GM12878 (cell line): Measurements from ENCODE around the gene TENT4B. TPM values are rescaled to one million over a fixed set of nuclear protein-coding genes. Genes with fewer than 3 reads are reported as not detected.
A peak's percentile ranks its signal among the peaks of the same experiment; 100 is the strongest.

Source experiments
- ATAC-seq: fragments of 200-7000 bp; cut with Tn5 transposase; 3 replicates; pipeline ENCODE4 v1.9.1; 2020; ENCODE audit warnings: mild to moderate bottlenecking, moderate library complexity
- BruUV-seq: library from RNA; stranded (reverse); fragments of 400-500 nt; replicated peaks from 2 replicates; lab custom pipeline; 2021; lab: Mats Ljungman, UMichigan
- CTCF ChIA-PET: fragments of 300-600 bp; sonication (Branson Sonifier 250); formaldehyde crosslinking; extraction: SDS; loops from one replicate; lab custom pipeline; 2021; ENCODE audit warnings: inconsistent platforms; lab: Yijun Ruan, JAX
- POLR2A ChIA-PET: fragments of 350-600 bp; formaldehyde crosslinking; extraction: SDS; loops from one replicate; lab custom pipeline; 2021; ENCODE audit warnings: inconsistent platforms; lab: Charles Lee
- RAD21 ChIA-PET: fragments of 300-600 bp; sonication (Branson Sonifier 250); formaldehyde crosslinking; loops from one replicate; lab custom pipeline; 2023; ENCODE audit warnings: antibody characterized with exemption; ENCODE audit not compliant: unreplicated experiment; lab: Charles Lee
- SMC1A ChIA-PET: fragments of 300-600 bp; sonication (Branson Sonifier 250); formaldehyde crosslinking; loops from one replicate; lab custom pipeline; 2023; ENCODE audit not compliant: unreplicated experiment, uncharacterized antibody; lab: Charles Lee
- DNase-seq: peaks from one replicate; pipeline ENCODE4 v3.0.0-alpha.2; 2011; ENCODE audit warnings: low read depth, low spot score
- FAIRE-seq: peaks from 3 replicates; lab custom pipeline; 2011; peaks lifted over from hg19 to GRCh38; lab: Jason Lieb, UNC
- H2AFZ ChIP-seq: 2 replicates; pipeline ENCODE4 v1.6.0; 2011; ENCODE audit warnings: low read depth, low read length, control low read depth; ENCODE audit not compliant: control insufficient read depth
- H3K27ac ChIP-seq: 2 replicates; pipeline ENCODE4 v1.5.1; 2011; ENCODE audit warnings: control low read depth; ENCODE audit not compliant: control insufficient read depth, insufficient read depth
- H3K27me3 ChIP-seq, 2 experiments: replicated peaks in 1 of 2; 2 replicates each; pipeline versions ENCODE4 v1.6.0 to v1.6.1; 2011; ENCODE audit warnings: low read length in 1 of 2; ENCODE audit not compliant: control insufficient read depth in 2 of 2, insufficient read depth in 2 of 2
- H3K36me3 ChIP-seq, 2 experiments: 2 replicates each; pipeline ENCODE4 v1.5.1; 2011; ENCODE audit warnings: low read length in 1 of 2; ENCODE audit not compliant: control insufficient read depth in 2 of 2, insufficient read depth in 2 of 2
- H3K4me1 ChIP-seq: 2 replicates; pipeline ENCODE4 v1.6.1; 2011; ENCODE audit warnings: mild to moderate bottlenecking, low read length, moderate library complexity, mixed read lengths; ENCODE audit not compliant: control insufficient read depth, insufficient read depth
- H3K4me2 ChIP-seq: 2 replicates; pipeline ENCODE4 v1.6.0; 2011; ENCODE audit warnings: control low read depth; ENCODE audit not compliant: control insufficient read depth, insufficient read depth
- H3K4me3 ChIP-seq: fragments of 200-600 bp; sonication (generic); 2 replicates; pipeline ENCODE4 v1.5.1; 2016
- H3K79me2 ChIP-seq: 2 replicates; pipeline ENCODE4 v1.6.0; 2011; ENCODE audit warnings: low read length; ENCODE audit not compliant: control insufficient read depth, insufficient read depth
- H3K9ac ChIP-seq: 2 replicates; pipeline ENCODE4 v1.8.0; 2011; ENCODE audit warnings: low read length, control low read depth, mixed read lengths; ENCODE audit not compliant: control insufficient read depth, insufficient read depth
- H3K9me3 ChIP-seq: replicated peaks from 3 replicates; pipeline ENCODE4 v1.5.1; 2011; ENCODE audit warnings: mild to moderate bottlenecking, low read length; ENCODE audit not compliant: control insufficient read depth, insufficient read depth
- H4K20me1 ChIP-seq: 2 replicates; pipeline ENCODE4 v1.6.0; 2011; ENCODE audit not compliant: control insufficient read depth, insufficient read depth
- BACH1 ChIP-seq: fragments of 450-650 bp; IDR thresholded peaks from 2 replicates; pipeline ENCODE4 v1.6.1; 2017; ENCODE audit warnings: mild to moderate bottlenecking, borderline replicate concordance
- CHD4 ChIP-seq: fragments of 200-600 bp; sonication (generic); IDR thresholded peaks from 2 replicates; pipeline ENCODE4 v1.6.1; 2016; ENCODE audit warnings: mild to moderate bottlenecking
- FOS ChIP-seq: IDR thresholded peaks from 3 replicates; pipeline ENCODE4 v1.6.1; 2011; ENCODE audit warnings: borderline replicate concordance; ENCODE audit not compliant: insufficient read length; ENCODE audit errors: extremely low read depth
- MEF2B ChIP-seq: fragments of 450-650 bp; IDR thresholded peaks from 2 replicates; pipeline ENCODE4 v1.6.1; 2018; ENCODE audit warnings: mild to moderate bottlenecking, moderate library complexity; ENCODE audit not compliant: partially characterized antibody, poor library complexity, severe bottlenecking
- MYB ChIP-seq: fragments of 150-350 bp; IDR thresholded peaks from 2 replicates; pipeline ENCODE4 v1.6.1; 2014; ENCODE audit warnings: mild to moderate bottlenecking, low read depth, low read length, borderline replicate concordance
- PAX8 ChIP-seq: fragments of 450-650 bp; IDR thresholded peaks from 2 replicates; pipeline ENCODE4 v1.6.1; 2017; ENCODE audit warnings: mild to moderate bottlenecking, moderate library complexity
- POU2F2 ChIP-seq: IDR thresholded peaks from 3 replicates; pipeline ENCODE4 v1.6.1; 2011; ENCODE audit warnings: low read depth, mild to moderate bottlenecking, low read length, borderline replicate concordance
- RBBP5 ChIP-seq: fragments of 200-600 bp; sonication (generic); conservative IDR thresholded peaks from 2 replicates; pipeline ENCODE4 v1.6.1; 2016
- RFX5 ChIP-seq: IDR thresholded peaks from 2 replicates; pipeline ENCODE4 v1.6.1; 2011; ENCODE audit warnings: low read depth, low read length, improper control_type of control experiment
- RUNX3 ChIP-seq: IDR thresholded peaks from 2 replicates; pipeline ENCODE4 v1.6.1; 2012; ENCODE audit warnings: low read length, inconsistent platforms
- ZNF24 ChIP-seq: fragments of 450-650 bp; IDR thresholded peaks from 2 replicates; pipeline ENCODE4 v1.6.1; 2017; ENCODE audit warnings: antibody characterized with exemption, mild to moderate bottlenecking
- WGBS: methylation state at CpG from one replicate; pipeline ENCODE4 v1.1.6; 2016; ENCODE audit warnings: low lambda C conversion rate; ENCODE audit not compliant: insufficient replicate concordance, insufficient coverage; ENCODE audit errors: missing lambda C conversion rate; 5-methylcytosine and 5-hydroxymethylcytosine counted together
- in situ Hi-C: fragments of 300-500 bp; cut with MboI; formaldehyde crosslinking; loops from 9 replicates; pipeline ENCODE4 v1.14.3; 2018; ENCODE audit warnings: mixed read lengths
- intact Hi-C: fragments of 100-400 bp; cut with micrococcal nuclease; formaldehyde crosslinking; loops from one replicate; pipeline ENCODE4 v1.14.2; 2022; ENCODE audit not compliant: unreplicated experiment
- polyA plus RNA-seq, 11 experiments: library from polyadenylated mRNA; depleted of rRNA in 4 of 11; unstranded in 6 of 11; stranded (reverse) in 5 of 11; fragments of >200 nt; fragmentation: Nextera tagmentation in 4 of 11; fragmentation: Illumina TruSeq in 1 of 11; extraction: Ambion mirVana in 4 of 11; extraction: Trizol in 1 of 11; gene quantifications; 1 replicate in 1 of 11; 2 replicates in 10 of 11; pipeline versions ENCODE4 v1.2.1 to v1.2.3, GENCODE V29; 2011 to 2016; ENCODE audit warnings: inconsistent platforms in 2 of 11, missing spikeins in 2 of 11, low read depth in 1 of 11
- total RNA-seq, 4 experiments: library from RNA; depleted of rRNA in 3 of 4; stranded (reverse); fragments of >200 nt in 3 of 4; fragmentation: Illumina TruSeq in 1 of 4; extraction: Trizol in 1 of 4; gene quantifications; 2 replicates each; pipeline versions ENCODE4 v1.2.1 to v1.2.3, GENCODE V29; 2013 to 2021
- TF ChIP-seq, protein P1 (sequence below): fragments of 450-650 bp; IDR thresholded peaks from 2 replicates; pipeline ENCODE4 v1.6.1; 2017; ENCODE audit warnings: low read depth, mild to moderate bottlenecking, moderate library complexity
- TF ChIP-seq, protein P2 (sequence below): IDR thresholded peaks from 2 replicates; pipeline ENCODE4 v1.6.1; 2012; ENCODE audit warnings: low read length, inconsistent platforms

The TENT4B gene
- total and polyA plus RNA-seq, 10 of the 15 experiments (the other 5 are each of a cell fraction or from before 2014, with no cell fraction given): 4.4 to 16.7 (median 10.8) TPM

DNA sequence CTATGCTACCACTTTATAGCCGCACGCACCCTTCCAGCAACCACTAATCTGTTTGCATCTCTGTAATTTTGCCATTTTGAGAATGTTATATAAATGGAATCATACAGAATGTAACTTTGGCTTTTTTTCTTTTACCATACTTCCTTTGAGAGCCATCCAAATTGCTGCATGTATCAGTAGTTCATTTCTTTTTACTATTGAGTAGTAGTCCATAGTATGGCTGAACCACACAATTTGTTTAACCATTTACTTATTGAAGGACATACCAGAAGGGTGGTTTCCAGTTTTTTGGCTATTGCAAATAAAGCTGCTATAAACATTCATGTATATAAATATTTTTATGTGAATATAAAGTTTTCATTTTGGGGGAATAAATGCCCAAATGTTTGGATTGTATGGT, 8.8 kb downstream of the TENT4B start:
- CTCF ChIA-PET: interaction anchor here (1.1 to 4.0 kb wide), 7 partner anchors 8 to 193 kb away, joined by 3 to 35 read pairs (median 5); partner anchors contain the start of gene CNEP1R1
- intact Hi-C loops (no loop called here), in situ Hi-C loops (no loop called here)
- Histone ChIP-seq H2AFZ (no peak overlapping the region), H3K36me3 (no peaks in the 10 kb centered on the region), H3K79me2 (peaks cover 79% of the 10 kb centered on the region), H3K4me3 (peak overlapping the region; percentile 13; the same call in 1 of the 2 replicates), H3K4me2 (peak overlapping the region; percentile 45; the same call in 1 of the 2 replicates), H3K9me3 (no peaks in the 10 kb centered on the region), H4K20me1 (no peaks in the 10 kb centered on the region), H3K27me3 (no peaks in the 10 kb centered on the region), H3K4me1 (peaks cover 8% of the 10 kb centered on the region; the same call in 1 of the 2 replicates), H3K27ac (no peak overlapping the region), H3K9ac (no peak overlapping the region)
- RAD21 ChIA-PET: interaction anchor here (0.8 to 3.5 kb wide), 4 partner anchors 48 to 137 kb away, joined by 3 to 18 read pairs (median 5); partner anchors contain the start of gene CNEP1R1
- peak; percentile 35 for FAIRE-seq
- no peak for DNase-seq
- peak; percentile 62 for ATAC-seq
- TF ChIP-seq RUNX3 (peak; percentile 37; the same call in 1 of the 2 replicates), ZNF24 (peak; percentile 90), CHD4 (no peak)
- TF ChIP-seq, protein P1, sequence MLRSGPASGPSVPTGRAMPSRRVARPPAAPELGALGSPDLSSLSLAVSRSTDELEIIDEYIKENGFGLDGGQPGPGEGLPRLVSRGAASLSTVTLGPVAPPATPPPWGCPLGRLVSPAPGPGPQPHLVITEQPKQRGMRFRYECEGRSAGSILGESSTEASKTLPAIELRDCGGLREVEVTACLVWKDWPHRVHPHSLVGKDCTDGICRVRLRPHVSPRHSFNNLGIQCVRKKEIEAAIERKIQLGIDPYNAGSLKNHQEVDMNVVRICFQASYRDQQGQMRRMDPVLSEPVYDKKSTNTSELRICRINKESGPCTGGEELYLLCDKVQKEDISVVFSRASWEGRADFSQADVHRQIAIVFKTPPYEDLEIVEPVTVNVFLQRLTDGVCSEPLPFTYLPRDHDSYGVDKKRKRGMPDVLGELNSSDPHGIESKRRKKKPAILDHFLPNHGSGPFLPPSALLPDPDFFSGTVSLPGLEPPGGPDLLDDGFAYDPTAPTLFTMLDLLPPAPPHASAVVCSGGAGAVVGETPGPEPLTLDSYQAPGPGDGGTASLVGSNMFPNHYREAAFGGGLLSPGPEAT: peak; percentile 34; the same call in 1 of the 2 replicates
- SMC1A ChIA-PET: interaction anchor here (0.6 to 2.5 kb wide), 16 partner anchors 8 to 426 kb away, joined by 3 to 15 read pairs (median 4); partner anchors contain the start of gene CNEP1R1
- 95% methylated on average over 2 of the region's 2 CpGs for WGBS
- BruUV-seq: no TSS peak
- POLR2A ChIA-PET: interaction anchor here (0.6 to 1.5 kb wide), 2 partner anchors 33 to 35 kb away, joined by 4 to 5 read pairs; no protein-coding TSS in a partner anchor

DNA sequence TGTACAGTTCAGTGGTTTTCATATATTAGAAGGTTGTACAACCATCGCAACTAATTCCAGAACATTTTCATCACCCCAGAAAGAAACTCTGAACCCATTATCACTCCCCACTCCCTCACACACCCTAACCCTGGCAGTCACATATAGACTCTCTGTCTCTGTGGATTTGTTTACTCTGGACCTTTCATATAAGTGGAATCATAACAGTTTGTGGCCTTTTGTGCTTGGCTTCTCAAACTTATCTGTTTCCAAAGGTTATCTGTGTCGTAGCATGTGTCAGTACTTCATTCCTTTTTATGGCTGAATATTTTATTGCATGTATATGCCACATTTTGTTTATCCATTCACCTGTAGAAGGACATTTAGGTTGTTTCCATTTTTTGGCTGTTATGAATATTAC, 12.4 kb downstream of the TENT4B start:
- Histone ChIP-seq H3K36me3 (no peaks in the 10 kb centered on the region), H3K4me3 (no peak overlapping the region), H4K20me1 (no peaks in the 10 kb centered on the region), H3K4me1 (peaks cover 8% of the 10 kb centered on the region; the same call in 1 of the 2 replicates), H2AFZ (no peak overlapping the region), H3K9ac (no peak overlapping the region), H3K27ac (no peak overlapping the region), H3K4me2 (no peak overlapping the region), H3K9me3 (no peaks in the 10 kb centered on the region), H3K79me2 (peaks cover 70% of the 10 kb centered on the region), H3K27me3 (no peaks in the 10 kb centered on the region)
- POLR2A ChIA-PET: no interaction called here
- RAD21 ChIA-PET: no interaction called here
- intact Hi-C loops (no loop called here), in situ Hi-C loops (no loop called here)
- no peak for FAIRE-seq
- BruUV-seq: no TSS peak
- ATAC-seq: no peak
- 98% methylated on average over 2 of the region's 2 CpGs for WGBS
- no peak for DNase-seq
- CTCF ChIA-PET: no interaction called here
- SMC1A ChIA-PET: interaction anchor here (3.2 to 4.1 kb wide), 2 partner anchors 10 to 45 kb away, joined by 13 to 20 read pairs; no protein-coding TSS in a partner anchor
- TF ChIP-seq FOS (no peak), MYB (no peak), PAX8 (no peak), POU2F2 (no peak), MEF2B (no peak), BACH1 (no peak), RFX5 (no peak), RBBP5 (no peak)
- TF ChIP-seq, protein P2, sequence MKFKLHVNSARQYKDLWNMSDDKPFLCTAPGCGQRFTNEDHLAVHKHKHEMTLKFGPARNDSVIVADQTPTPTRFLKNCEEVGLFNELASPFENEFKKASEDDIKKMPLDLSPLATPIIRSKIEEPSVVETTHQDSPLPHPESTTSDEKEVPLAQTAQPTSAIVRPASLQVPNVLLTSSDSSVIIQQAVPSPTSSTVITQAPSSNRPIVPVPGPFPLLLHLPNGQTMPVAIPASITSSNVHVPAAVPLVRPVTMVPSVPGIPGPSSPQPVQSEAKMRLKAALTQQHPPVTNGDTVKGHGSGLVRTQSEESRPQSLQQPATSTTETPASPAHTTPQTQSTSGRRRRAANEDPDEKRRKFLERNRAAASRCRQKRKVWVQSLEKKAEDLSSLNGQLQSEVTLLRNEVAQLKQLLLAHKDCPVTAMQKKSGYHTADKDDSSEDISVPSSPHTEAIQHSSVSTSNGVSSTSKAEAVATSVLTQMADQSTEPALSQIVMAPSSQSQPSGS: no peak
